ENCODE measurements around the gene FTO.
"Not testable (repeated sequence)": the region's sequence is repeated elsewhere in the genome, so short reads cannot be mapped to it uniquely, and the experiment has no call there.

The FTO gene

DNA sequence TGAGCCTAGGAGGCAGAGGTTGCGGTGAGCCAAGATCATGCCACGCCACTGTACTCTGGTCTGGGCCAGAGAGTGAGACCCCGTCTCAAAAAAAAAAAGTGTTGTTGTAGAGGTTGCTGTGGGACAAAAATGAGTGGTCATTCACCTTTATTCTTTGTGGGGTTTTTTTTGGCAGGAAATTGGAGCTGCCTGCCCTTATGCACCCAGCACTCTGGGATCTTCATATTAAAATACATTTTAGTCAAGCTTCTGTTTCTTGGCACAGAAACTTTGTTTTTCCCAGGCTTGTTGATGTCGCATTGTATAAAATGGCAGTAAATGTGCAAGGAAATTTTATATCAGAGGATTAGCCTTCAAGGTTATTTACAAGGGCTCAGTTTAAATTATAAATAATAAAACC, 174.3 kb downstream of the FTO start:
- TF ChIP-seq, protein P1, sequence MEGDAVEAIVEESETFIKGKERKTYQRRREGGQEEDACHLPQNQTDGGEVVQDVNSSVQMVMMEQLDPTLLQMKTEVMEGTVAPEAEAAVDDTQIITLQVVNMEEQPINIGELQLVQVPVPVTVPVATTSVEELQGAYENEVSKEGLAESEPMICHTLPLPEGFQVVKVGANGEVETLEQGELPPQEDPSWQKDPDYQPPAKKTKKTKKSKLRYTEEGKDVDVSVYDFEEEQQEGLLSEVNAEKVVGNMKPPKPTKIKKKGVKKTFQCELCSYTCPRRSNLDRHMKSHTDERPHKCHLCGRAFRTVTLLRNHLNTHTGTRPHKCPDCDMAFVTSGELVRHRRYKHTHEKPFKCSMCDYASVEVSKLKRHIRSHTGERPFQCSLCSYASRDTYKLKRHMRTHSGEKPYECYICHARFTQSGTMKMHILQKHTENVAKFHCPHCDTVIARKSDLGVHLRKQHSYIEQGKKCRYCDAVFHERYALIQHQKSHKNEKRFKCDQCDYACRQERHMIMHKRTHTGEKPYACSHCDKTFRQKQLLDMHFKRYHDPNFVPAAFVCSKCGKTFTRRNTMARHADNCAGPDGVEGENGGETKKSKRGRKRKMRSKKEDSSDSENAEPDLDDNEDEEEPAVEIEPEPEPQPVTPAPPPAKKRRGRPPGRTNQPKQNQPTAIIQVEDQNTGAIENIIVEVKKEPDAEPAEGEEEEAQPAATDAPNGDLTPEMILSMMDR (IDR thresholded peaks at IDR 0.05; ENCODE audit: low read depth, low read length): no peak
- no peak for DNase-seq (ENCODE audit: extremely low read depth, low read depth)

- DNase-seq (ENCODE audit: extremely low read depth, low read depth): peak; percentile 46
- TF ChIP-seq, protein P1 (IDR thresholded peaks at IDR 0.05; ENCODE audit: low read depth, low read length): no peak
These were observed 177.4 kb downstream of the FTO start for GRCh38 chr16:53881371-53881770.

- TF ChIP-seq, protein P1 (IDR thresholded peaks at IDR 0.05; ENCODE audit: low read depth, low read length): no peak
- no peak for DNase-seq (ENCODE audit: extremely low read depth, low read depth)
These were observed 178.4 kb downstream of the FTO start for GRCh38 chr16:53882310-53882709.

DNA sequence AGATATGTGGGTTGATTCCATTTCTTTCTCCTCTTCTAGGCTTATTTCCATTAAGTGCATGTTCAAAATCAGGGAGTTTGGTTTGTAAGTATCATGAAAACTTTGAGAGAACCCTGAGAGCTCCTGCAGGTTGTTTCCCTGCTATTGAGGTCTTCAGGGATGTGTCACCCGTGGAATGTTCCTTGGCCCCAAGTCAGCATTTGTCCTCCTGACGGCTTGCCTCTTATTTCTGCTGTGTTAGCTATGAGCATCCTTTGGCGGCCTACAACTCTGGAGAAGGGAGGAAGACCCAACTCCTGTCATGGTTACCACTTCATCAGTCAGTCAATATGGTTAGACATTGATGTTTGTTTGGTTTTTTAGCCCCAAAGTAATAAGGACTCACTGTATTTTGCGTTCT, 180.8 kb downstream of the FTO start:
- no peak for DNase-seq (ENCODE audit: extremely low read depth, low read depth)
- TF ChIP-seq, protein P1 (IDR thresholded peaks at IDR 0.05; ENCODE audit: low read depth, low read length): no peak

- TF ChIP-seq, protein P1 (IDR thresholded peaks at IDR 0.05; ENCODE audit: low read depth, low read length): no peak
- no peak for DNase-seq (ENCODE audit: extremely low read depth, low read depth)
These were observed 182.8 kb downstream of the FTO start for GRCh38 chr16:53886482-53887378.

DNA sequence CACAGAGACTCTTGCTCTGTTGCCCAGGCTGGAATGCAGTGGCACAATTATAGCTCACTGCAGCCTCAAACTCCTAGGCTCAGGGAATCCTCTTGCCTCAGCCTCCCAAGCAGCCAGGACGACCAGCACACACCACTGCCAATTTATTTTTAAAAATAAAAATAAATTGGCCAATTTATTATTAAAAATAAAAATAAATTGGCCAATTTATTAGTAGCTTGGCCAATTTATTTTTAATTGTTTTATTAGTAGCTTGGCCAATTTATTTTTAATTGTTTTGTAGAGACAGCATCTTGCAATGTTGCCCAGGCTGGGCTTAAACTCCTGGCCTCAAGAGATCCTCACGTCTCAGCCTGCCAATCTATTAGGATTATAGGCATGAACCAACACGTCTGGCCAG, 184.3 kb downstream of the FTO start:
- TF ChIP-seq, protein P1 (IDR thresholded peaks at IDR 0.05; ENCODE audit: low read depth, low read length): no peak
- no peak for DNase-seq (ENCODE audit: extremely low read depth, low read depth)

DNA sequence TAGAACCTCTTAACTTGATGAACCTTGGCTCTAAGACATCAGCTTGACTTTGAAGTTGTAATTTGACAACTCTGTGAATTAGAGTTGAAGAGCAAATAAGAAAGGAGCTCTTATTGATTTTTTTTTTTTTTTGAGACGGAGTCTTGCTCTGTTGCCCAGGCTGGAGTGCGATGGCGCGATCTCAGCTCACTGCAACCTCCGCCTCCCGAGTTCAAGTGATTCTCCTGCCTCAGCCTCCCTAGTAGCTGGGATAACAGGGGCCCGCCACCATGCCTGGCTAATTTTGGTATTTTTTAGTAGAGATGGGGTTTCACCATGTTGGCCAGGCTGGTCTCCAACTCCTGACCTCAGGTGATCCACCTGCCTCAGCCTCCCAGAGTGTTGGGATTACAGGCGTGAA, 186.9 kb downstream of the FTO start:
- not testable (repeated sequence) for DNase-seq (ENCODE audit: extremely low read depth, low read depth)
